Left ventricle myocardium inferior (tissue), 1 donor: ENCODE data around the gene RAD23B. TPM values are rescaled to one million over a fixed set of nuclear protein-coding genes. Genes with fewer than 3 reads are reported as not detected.
A peak's percentile ranks its signal among the peaks of the same experiment; 100 is the strongest.

Source experiments
- DNase-seq: peaks from one replicate; pipeline ENCODE4 v3.0.0-alpha.2; 2020
- H3K27ac ChIP-seq: fragments of 200-600 bp; replicated peaks from 2 replicates; pipeline ENCODE4 v1.8.0; 2021
- H3K27me3 ChIP-seq: fragments of 200-600 bp; 2 replicates; pipeline ENCODE4 v1.8.0; 2021; ENCODE audit warnings: low read depth
- H3K36me3 ChIP-seq: fragments of 200-600 bp; 2 replicates; pipeline ENCODE4 v1.8.0; 2021
- H3K4me1 ChIP-seq: fragments of 200-600 bp; 2 replicates; pipeline ENCODE4 v1.8.0; 2021
- H3K4me3 ChIP-seq: fragments of 200-600 bp; 2 replicates; pipeline ENCODE4 v1.8.0; 2021; ENCODE audit warnings: mild to moderate bottlenecking, moderate library complexity
- H3K9me3 ChIP-seq: fragments of 200-600 bp; replicated peaks from 2 replicates; pipeline ENCODE4 v1.8.0; 2021
- CTCF ChIP-seq: fragments of 200-600 bp; IDR thresholded peaks from 2 replicates; pipeline ENCODE4 v1.8.0; 2021; ENCODE audit warnings: antibody characterized with exemption, mild to moderate bottlenecking, borderline replicate concordance
- intact Hi-C: fragments of 100-400 bp; cut with micrococcal nuclease; formaldehyde crosslinking; loops from one replicate; pipeline ENCODE4 v1.11.0; 2022
- total RNA-seq: library from RNA; stranded (reverse); fragmentation: NEBNext Ultra II Directional; extraction: Animal tissue kit (Norgen Biotek cat#: 25700); gene quantifications from one replicate; pipeline ENCODE4 v1.2.1, GENCODE V29; 2021
- donor health status: DM: no; HTN: yes; CAD: no; lungs with severe emphysema.

Gene RAD23B
- total RNA-seq, 1 donor from 2014 or later = 104 TPM

DNA sequence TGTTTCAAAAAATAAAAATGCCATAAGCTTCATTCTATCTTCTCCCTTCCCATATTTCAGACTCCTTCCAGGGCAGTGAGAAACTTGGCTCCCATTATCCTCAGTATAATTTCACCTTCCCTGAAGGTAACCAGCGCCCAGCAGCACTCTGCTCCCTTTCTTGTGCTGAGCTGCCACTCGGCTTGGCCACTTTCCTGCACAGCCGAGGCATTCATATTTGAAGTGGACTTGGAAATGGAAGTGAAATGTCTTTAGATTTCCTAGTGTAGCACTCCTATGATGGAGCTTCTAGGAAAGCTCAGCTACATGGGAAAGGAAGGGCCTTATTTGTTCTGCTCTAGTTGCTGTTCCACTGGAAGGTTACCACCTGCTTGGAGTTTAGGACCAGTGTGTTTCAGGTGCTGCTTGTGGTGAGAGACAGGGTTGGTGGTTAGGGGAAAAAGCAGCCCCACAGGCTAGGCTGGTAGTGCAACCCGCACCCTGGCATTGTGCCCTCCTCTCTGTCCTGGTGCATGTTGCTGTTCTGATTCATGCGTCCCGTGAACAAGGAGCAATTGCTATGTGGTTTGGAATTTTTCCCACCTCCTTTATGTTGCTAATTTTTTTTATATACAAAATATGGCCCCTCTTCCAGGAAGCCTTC is 53.8 kb downstream of the RAD23B start:
- no peak overlapping the region for H3K27ac ChIP-seq
- H3K4me1 ChIP-seq = peaks cover 43% of the 10 kb centered on the region
- H3K9me3 ChIP-seq = no peaks in the 10 kb centered on the region
- peaks cover 31% of the 10 kb centered on the region for H3K36me3 ChIP-seq
- no peak overlapping the region for H3K4me3 ChIP-seq
- intact Hi-C loops = no loop called here
- DNase-seq = no peak
- H3K27me3 ChIP-seq = no peaks in the 10 kb centered on the region
- no peak for TF ChIP-seq CTCF

DNA sequence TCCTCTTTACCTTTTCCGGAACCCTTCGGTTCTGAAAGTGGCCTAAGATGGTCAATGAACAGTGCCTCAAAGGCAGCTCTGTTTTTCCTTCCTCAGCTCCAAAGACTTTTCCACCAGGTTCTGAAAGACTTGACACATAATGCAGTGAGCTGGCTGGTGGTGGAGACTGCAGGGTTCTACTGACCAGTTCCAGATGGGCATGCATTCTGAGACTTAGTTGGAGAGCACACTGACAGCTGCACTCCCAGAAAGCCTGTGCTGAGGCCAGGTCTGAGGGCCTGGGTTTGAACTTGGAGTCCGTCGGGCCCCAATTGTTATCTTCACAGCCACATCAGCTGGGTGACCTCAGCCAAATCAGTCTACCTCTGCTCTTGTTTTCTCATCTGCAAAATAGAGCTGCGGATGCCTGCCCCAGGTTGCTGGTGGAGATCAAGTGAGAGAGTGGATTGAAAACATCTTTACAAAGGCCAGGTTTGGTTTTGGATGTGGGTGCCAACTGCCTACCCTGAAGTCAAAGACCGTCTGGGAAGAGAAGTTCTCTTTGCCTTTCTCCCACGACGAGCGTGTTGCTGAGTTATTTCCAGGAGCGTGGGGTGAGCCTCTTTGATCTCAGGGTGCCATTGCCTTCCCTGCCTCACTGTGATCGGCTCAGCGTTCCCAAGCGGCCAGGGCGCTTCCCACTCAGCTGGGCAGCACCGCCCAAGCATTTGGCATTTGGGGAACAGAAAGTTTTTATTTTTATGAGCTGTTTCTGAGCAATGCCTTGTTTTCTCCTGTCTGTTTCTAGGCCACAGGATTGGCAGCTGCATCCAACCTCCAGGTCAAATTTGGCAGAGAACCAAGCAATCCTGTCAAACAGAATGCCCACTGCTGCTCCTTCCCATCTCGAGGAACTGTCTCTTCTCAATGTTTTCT is 54.9 kb downstream of the RAD23B start:
- no peaks in the 10 kb centered on the region for H3K27me3 ChIP-seq
- H3K4me3 ChIP-seq = no peak overlapping the region
- DNase-seq = no peak
- no peaks in the 10 kb centered on the region for H3K9me3 ChIP-seq
- H3K36me3 ChIP-seq = peaks cover 20% of the 10 kb centered on the region
- H3K4me1 ChIP-seq = peaks cover 35% of the 10 kb centered on the region
- peak overlapping the region; percentile 37 for H3K27ac ChIP-seq
- intact Hi-C loops = no loop called here
- TF ChIP-seq CTCF = no peak

DNA sequence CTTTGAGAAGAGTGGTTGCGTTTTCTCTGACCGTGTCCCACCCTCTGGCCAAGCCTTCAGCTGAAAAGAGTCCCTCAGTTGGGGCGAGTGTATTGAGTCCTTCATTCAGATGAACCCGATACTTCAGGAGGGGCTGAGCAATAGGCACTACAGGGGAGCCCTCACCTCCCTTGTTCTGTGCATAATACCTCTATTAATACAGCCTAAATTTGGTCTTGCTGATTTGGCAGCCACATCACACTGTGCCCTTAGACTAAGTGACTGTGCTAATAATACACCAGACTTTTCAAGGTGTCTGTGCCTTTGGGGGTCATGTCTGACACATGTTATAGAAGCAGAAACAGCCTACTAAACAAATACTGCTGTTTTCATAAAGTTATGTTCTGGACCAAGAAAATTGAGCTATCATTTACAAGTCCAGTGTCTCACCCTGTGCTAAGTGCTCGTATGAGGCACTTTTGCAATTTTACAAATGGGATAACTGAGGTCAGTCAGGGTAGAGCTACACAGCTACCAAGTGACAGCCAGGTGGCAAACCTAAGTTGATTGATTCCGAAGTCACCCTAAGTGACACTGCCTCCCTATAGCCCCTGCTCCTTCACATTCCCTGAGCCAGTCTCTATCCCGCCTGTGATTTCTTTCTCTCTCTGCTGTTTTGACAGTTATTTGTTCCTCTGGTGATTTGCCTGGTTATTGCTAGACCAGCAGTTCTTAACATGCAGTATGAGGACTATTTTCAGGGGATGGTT is 56.0 kb downstream of the RAD23B start:
- no peak for TF ChIP-seq CTCF
- Histone ChIP-seq H3K27me3 (no peaks in the 10 kb centered on the region), H3K4me1 (peaks cover 32% of the 10 kb centered on the region), H3K9me3 (no peaks in the 10 kb centered on the region), H3K4me3 (no peak overlapping the region), H3K27ac (peak overlapping the region; percentile 37), H3K36me3 (peaks cover 8% of the 10 kb centered on the region)
- intact Hi-C loops = no loop called here
- DNase-seq = no peak

GRCh38 chr9:107340920-107341632 is 58.0 kb downstream of the RAD23B start:
- Histone ChIP-seq H3K9me3 (no peaks in the 10 kb centered on the region), H3K27ac (no peak overlapping the region), H3K36me3 (no peaks in the 10 kb centered on the region), H3K4me3 (no peak overlapping the region), H3K4me1 (peaks cover 41% of the 10 kb centered on the region), H3K27me3 (no peaks in the 10 kb centered on the region)
- intact Hi-C loops = no loop called here
- DNase-seq = peak; percentile 72
- peak; percentile 91 for TF ChIP-seq CTCF
